HEK293 (cell line): ENCODE results near the gene DNAL4.
A peak's percentile ranks its signal among the peaks of the same experiment; 100 is the strongest.

Experiments used
- BCL6B ChIP-seq: fragments of 450-650 bp; formaldehyde crosslinking; IDR thresholded peaks from 2 replicates; pipeline ENCODE4 v1.5.1; 2017; ENCODE audit warnings: missing biosample characterization, missing genetic modification characterization
- GLIS2 ChIP-seq: fragments of 450-650 bp; formaldehyde crosslinking; IDR thresholded peaks from 2 replicates; pipeline ENCODE4 v1.5.1; 2016; ENCODE audit warnings: missing biosample characterization, missing genetic modification characterization
- HIC1 ChIP-seq: fragments of 450-650 bp; formaldehyde crosslinking; IDR thresholded peaks from 2 replicates; pipeline ENCODE4 v1.5.1; 2016; ENCODE audit warnings: missing biosample characterization, missing genetic modification characterization
- IKZF3 ChIP-seq: fragments of 450-650 bp; IDR thresholded peaks from 2 replicates; pipeline ENCODE4 v1.5.0; 2018; ENCODE audit warnings: missing biosample characterization, mild to moderate bottlenecking, missing genetic modification characterization, moderate library complexity
- KLF1 ChIP-seq: fragments of 450-650 bp; formaldehyde crosslinking; IDR thresholded peaks from 2 replicates; pipeline ENCODE4 v1.5.1; 2016; ENCODE audit warnings: missing biosample characterization, missing genetic modification characterization
- KLF8 ChIP-seq: fragments of 450-650 bp; formaldehyde crosslinking; IDR thresholded peaks from 2 replicates; pipeline ENCODE4 v1.5.1; 2016; ENCODE audit warnings: missing biosample characterization, missing genetic modification characterization
- PRDM6 ChIP-seq: fragments of 450-650 bp; formaldehyde crosslinking; IDR thresholded peaks from 2 replicates; pipeline ENCODE4 v1.5.1; 2017; ENCODE audit warnings: missing biosample characterization, missing genetic modification characterization
- SCRT2 ChIP-seq: fragments of 450-650 bp; formaldehyde crosslinking; IDR thresholded peaks from 2 replicates; pipeline ENCODE4 v1.5.1; 2016; ENCODE audit warnings: missing biosample characterization, missing genetic modification characterization
- SP7 ChIP-seq: fragments of 450-650 bp; formaldehyde crosslinking; IDR thresholded peaks from 2 replicates; pipeline ENCODE4 v1.5.1; 2016; ENCODE audit warnings: missing biosample characterization, missing genetic modification characterization
- ZBTB17 ChIP-seq: fragments of 450-650 bp; formaldehyde crosslinking; IDR thresholded peaks from 2 replicates; pipeline ENCODE4 v1.5.1; 2016; ENCODE audit warnings: missing biosample characterization, missing genetic modification characterization
- ZFP3 ChIP-seq: fragments of 450-650 bp; formaldehyde crosslinking; IDR thresholded peaks from 2 replicates; pipeline ENCODE4 v1.5.1; 2016; ENCODE audit warnings: low read depth, missing biosample characterization, missing genetic modification characterization
- ZIC2 ChIP-seq: fragments of 450-650 bp; formaldehyde crosslinking; IDR thresholded peaks from 2 replicates; pipeline ENCODE4 v1.5.1; 2016; ENCODE audit warnings: missing biosample characterization, missing genetic modification characterization
- ZNF121 ChIP-seq: fragments of 450-650 bp; formaldehyde crosslinking; IDR thresholded peaks from 2 replicates; pipeline ENCODE4 v1.5.1; 2016; ENCODE audit warnings: missing biosample characterization, missing genetic modification characterization
- ZNF157 ChIP-seq: fragments of 450-650 bp; formaldehyde crosslinking; IDR thresholded peaks from 2 replicates; pipeline ENCODE4 v1.5.1; 2016; ENCODE audit warnings: missing biosample characterization, missing genetic modification characterization
- ZNF169 ChIP-seq: fragments of 450-650 bp; formaldehyde crosslinking; IDR thresholded peaks from 2 replicates; pipeline ENCODE4 v1.5.1; 2016; ENCODE audit warnings: missing biosample characterization, missing genetic modification characterization
- ZNF18 ChIP-seq: fragments of 450-650 bp; formaldehyde crosslinking; IDR thresholded peaks from 2 replicates; pipeline ENCODE4 v1.5.1; 2016; ENCODE audit warnings: missing biosample characterization, missing genetic modification characterization
- ZNF214 ChIP-seq: fragments of 450-650 bp; formaldehyde crosslinking; IDR thresholded peaks from 2 replicates; pipeline ENCODE4 v1.5.1; 2017; ENCODE audit warnings: missing biosample characterization, mild to moderate bottlenecking, missing genetic modification characterization, borderline replicate concordance
- ZNF26 ChIP-seq: fragments of 450-650 bp; formaldehyde crosslinking; IDR thresholded peaks from 2 replicates; pipeline ENCODE4 v1.5.1; 2016; ENCODE audit warnings: missing biosample characterization, missing genetic modification characterization
- ZNF324 ChIP-seq: fragments of 450-650 bp; formaldehyde crosslinking; IDR thresholded peaks from 2 replicates; pipeline ENCODE4 v1.5.1; 2016; ENCODE audit warnings: missing biosample characterization, missing genetic modification characterization
- ZNF426 ChIP-seq: fragments of 450-650 bp; formaldehyde crosslinking; IDR thresholded peaks from 2 replicates; pipeline ENCODE4 v1.5.1; 2017; ENCODE audit warnings: missing biosample characterization, missing genetic modification characterization, mild to moderate bottlenecking, inconsistent platforms, moderate library complexity
- ZNF48 ChIP-seq: fragments of 450-650 bp; formaldehyde crosslinking; IDR thresholded peaks from 2 replicates; pipeline ENCODE4 v1.5.1; 2016; ENCODE audit warnings: missing biosample characterization, missing genetic modification characterization
- ZNF488 ChIP-seq: fragments of 450-650 bp; formaldehyde crosslinking; IDR thresholded peaks from 2 replicates; pipeline ENCODE4 v1.5.1; 2016; ENCODE audit warnings: missing biosample characterization, missing genetic modification characterization
- ZNF544 ChIP-seq: fragments of 450-650 bp; formaldehyde crosslinking; IDR thresholded peaks from 2 replicates; pipeline ENCODE4 v1.5.0; 2017; ENCODE audit warnings: missing biosample characterization, missing genetic modification characterization
- ZNF560 ChIP-seq: fragments of 450-650 bp; formaldehyde crosslinking; IDR thresholded peaks from 2 replicates; pipeline ENCODE4 v1.5.1; 2017; ENCODE audit warnings: missing biosample characterization, missing genetic modification characterization, borderline replicate concordance
- ZNF623 ChIP-seq: fragments of 450-650 bp; formaldehyde crosslinking; IDR thresholded peaks from 2 replicates; pipeline ENCODE4 v1.5.1; 2016; ENCODE audit warnings: missing biosample characterization, missing genetic modification characterization
- ZNF626 ChIP-seq: fragments of 450-650 bp; sonication (Bioruptor Pico); formaldehyde crosslinking; IDR thresholded peaks from 2 replicates; pipeline ENCODE4 v1.5.1; 2018; ENCODE audit warnings: missing biosample characterization, missing genetic modification characterization, inconsistent platforms
- ZNF747 ChIP-seq: fragments of 450-650 bp; formaldehyde crosslinking; IDR thresholded peaks from 2 replicates; pipeline ENCODE4 v1.5.1; 2016; ENCODE audit warnings: missing biosample characterization, missing genetic modification characterization
- ZSCAN18 ChIP-seq: fragments of 450-650 bp; formaldehyde crosslinking; IDR thresholded peaks from 2 replicates; pipeline ENCODE4 v1.5.1; 2016; ENCODE audit warnings: missing biosample characterization, missing genetic modification characterization
- ZSCAN23 ChIP-seq: fragments of 450-650 bp; formaldehyde crosslinking; IDR thresholded peaks from 2 replicates; pipeline ENCODE4 v1.5.1; 2016; ENCODE audit warnings: missing biosample characterization, missing genetic modification characterization
- ZXDB ChIP-seq: fragments of 450-650 bp; formaldehyde crosslinking; IDR thresholded peaks from 2 replicates; pipeline ENCODE4 v1.5.1; 2016; ENCODE audit warnings: missing biosample characterization, missing genetic modification characterization

Gene DNAL4

GRCh38 chr22:38755155-38755910 is 38.6 kb downstream of the DNAL4 start (continued):
- TF ChIP-seq ZNF426 (no peak), HIC1 (tag by site-specific recombination) (peak; percentile 86), ZNF747 (tag by site-specific recombination) (no peak), ZNF623 (tag by site-specific recombination) (no peak), ZNF121 (no peak), IKZF3 (tag by site-specific recombination) (peak; percentile 50; the same call in 1 of the 2 replicates), ZNF169 (tag by site-specific recombination) (no peak), ZFP3 (tag by site-specific recombination) (no peak), ZNF324 (tag by site-specific recombination) (no peak), ZSCAN23 (0 out of 2 replicates have a peak, but pooled peaks have one; percentile 14), PRDM6 (tag by site-specific recombination) (no peak), ZNF18 (tag by site-specific recombination) (peak; percentile 31; the same call in 1 of the 2 replicates), ZSCAN18 (tag by site-specific recombination) (no peak), ZNF560 (no peak), ZNF214 (tag by site-specific recombination) (no peak), GLIS2 (peak; percentile 64; the same call in 1 of the 2 replicates), ZNF48 (tag by site-specific recombination) (no peak), ZXDB (tag by site-specific recombination) (peak; percentile 22; the same call in 1 of the 2 replicates), SCRT2 (tag by site-specific recombination) (no peak), SP7 (tag by site-specific recombination) (no peak), ZBTB17 (tag by site-specific recombination) (peak; percentile 83), KLF1 (tag by site-specific recombination) (peak; percentile 48; the same call in 1 of the 2 replicates), KLF8 (tag by site-specific recombination) (peak; percentile 39; the same call in 1 of the 2 replicates), ZIC2 (tag by site-specific recombination) (peak; percentile 61), BCL6B (tag by site-specific recombination) (no peak), ZNF26 (tag by site-specific recombination) (no peak), ZNF488 (tag by site-specific recombination) (no peak), ZNF544 (tag by site-specific recombination) (no peak), ZNF626 (tag by site-specific recombination) (no peak), ZNF157 (tag by site-specific recombination) (no peak)
